Stimulated activated CD8-positive, alpha-beta memory T cell treated with anti-CD3 and anti-CD28 coated beads, Interleukin-12 subunit alpha, Interleukin-12 subunit beta, amount 100 ng/mL, for 1 hour (primary cell): Measurements from ENCODE around the gene TMEM174.

Source experiments
- DNase-seq: peaks from one replicate; pipeline ENCODE4 v3.0.0-alpha.2; 2020; ENCODE audit warnings: low read depth

Gene TMEM174

GRCh38 chr5:73153513-73153912 is 19.5 kb upstream of the TMEM174 start:
- DNase-seq = no peak

GRCh38 chr5:73154208-73155006 is 18.6 kb upstream of the TMEM174 start:
- DNase-seq = no peak

DNA sequence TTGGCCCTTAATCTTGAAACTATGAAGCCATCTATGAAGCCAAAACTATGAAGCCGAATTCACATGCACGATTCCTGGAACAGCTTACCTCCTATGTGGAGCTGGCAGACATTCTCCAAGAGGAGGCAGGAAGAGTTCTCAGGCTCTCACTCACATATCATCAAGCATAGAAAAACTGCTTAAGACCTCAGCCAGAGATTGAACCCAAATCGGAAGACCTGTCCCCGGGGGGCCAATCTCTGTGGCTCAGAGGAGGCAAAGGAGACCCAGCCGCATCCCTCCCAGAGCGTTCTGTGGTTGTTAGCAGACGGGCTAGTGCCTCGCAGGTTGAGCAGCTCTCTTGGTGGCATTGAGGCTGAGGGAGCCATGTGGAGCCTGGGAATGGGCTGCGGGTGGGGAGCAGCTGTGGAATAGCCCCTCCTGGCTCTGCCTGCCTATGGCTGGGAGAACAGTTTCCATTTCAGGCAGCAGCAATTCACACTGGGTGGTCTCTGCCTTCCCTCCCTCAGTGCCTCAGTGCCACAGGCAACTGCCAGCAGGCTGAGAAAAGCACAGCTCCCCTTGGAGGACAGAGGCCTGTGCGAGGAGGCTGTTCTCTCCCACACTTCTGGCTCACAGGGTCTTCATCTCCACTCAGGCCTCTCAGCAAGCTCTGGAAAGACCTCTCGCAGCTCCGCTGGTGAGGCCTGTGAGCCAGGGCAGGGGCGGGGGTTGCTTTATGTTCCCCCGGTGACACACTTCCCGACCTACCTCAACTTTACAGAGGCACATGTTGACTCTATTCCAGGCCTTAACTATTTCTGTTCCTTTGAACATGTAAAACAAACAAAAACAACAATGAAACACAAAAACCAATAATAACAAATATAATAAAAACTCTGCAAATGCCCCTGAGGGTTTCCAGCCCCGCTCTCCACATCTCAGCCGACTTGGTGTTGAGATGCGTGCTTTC is 17.4 kb upstream of the TMEM174 start:
- DNase-seq = no peak

DNA sequence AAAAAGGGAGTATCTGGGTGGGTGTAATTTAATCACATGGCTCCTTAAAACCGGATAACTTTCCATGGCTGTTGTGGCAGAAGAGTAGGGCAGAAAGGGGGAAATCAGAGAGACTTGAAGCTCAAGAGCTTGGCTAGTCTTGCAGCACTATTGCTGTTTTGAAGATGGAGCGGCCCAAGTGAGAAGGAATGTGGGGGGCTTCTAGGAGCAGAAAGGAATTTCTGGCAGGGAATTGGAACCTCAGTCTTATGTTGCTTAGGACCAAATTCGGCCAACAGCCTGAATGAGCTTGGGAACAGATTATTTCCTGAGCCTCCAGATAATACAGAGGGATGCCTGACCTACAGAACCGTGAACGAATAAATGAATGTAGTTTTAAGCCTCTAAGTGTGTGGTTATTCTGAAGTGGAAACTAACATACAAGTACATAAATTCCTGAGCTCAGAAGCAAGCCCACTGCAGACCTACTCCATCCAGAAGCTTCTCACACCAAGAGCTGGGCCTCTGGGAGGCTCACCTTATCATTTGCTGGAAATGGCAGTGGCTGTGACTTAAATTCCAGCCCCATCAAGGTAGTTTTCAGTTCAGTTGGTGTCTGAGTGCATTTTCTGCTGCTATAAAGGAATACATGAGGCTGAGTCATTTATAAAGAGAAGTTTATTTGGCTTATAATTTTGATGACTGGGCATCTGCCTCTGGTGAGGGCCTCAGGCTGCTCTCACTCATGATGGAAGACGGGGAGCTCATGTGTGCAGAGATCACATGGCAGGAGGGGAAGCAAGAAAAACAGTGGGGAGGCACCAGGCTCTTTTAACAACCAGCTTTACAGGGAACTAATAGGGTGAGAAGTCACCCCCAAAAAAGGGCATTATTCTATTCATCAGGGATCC is 15.3 kb upstream of the TMEM174 start:
- no peak for DNase-seq

DNA sequence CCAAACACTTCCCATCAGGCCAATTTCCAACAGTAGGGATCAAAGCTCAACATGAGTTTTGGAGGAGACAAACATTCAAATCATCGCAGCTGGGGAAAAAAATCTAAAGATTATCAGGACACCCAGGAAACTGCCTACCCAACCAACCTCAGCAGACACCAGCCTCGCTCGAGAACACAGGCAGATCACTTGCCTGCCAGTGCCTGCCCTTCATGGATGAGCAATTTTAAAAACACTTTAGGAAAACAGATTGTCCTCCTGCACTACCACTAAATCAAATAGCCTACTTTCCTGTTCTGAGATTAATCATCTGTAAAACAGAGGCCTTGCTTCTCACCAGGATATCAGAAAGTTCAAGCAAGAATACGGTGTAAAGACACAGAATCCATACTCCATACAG is 14.7 kb upstream of the TMEM174 start:
- DNase-seq = no peak

DNA sequence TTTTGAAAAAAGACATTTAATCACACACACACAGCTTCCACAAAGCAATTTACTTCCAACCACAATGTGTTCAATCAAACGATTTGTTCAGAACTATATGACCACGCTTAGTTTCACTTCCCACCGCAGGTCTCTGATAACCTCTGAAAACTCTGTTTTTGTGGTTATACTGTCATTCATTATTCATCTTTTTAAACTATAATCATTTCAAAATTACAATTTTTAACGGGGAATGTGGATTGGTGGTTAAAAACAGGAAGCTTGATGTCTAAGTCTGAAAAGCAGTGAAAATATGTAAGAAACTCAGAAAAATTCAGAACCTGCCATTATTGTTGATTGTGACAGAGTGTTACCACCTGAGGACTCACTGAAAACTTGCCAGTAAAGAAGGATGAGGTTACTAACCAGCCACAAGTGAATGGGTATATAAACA is 12.7 kb upstream of the TMEM174 start:
- DNase-seq = no peak

- no peak for DNase-seq
Measured at GRCh38 chr5:73170522-73170921, 2.5 kb upstream of the TMEM174 start.

DNA sequence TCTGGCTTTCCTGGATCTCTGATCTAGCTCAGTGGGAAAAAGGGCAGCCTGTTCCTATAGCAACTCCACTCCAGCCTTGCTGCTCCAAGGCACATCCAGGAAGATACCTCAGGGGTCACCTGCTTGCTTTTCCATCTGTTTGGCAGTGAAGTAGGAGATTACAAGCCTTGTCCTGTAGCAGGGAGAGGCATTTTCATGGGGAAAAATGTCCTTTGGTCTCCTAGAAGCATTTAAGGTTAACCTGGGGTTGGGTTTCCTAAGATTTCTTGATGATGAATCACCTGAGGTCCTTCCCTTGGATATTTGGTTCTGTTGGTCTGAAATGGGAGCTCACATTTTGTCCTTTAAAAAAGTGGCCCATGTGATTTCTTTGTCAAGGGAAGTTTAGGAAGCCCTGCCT is 1.5 kb upstream of the TMEM174 start:
- DNase-seq = no peak

GRCh38 chr5:73174100-73174815 is 1.3 kb downstream of the TMEM174 start:
- DNase-seq = no peak

DNA sequence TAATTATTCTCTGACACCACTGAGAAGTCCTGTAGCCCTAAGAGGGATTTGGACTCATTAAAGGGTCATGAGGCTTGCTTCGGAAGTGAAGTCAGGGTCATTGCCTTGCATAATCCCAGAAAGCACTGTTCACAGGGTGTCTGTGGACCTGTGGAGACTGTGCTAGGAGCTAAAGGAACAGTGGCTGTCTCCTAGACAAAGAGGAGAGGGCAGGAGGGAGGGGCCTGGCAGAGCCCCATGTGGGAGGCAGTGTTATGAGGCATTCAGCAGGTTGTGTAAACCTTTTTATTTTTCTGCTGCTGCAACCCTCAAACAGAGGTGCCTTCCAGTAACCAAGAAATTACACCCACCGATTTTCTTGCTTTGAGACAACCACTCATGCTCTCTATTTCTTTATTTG is 3.3 kb downstream of the TMEM174 start:
- no peak for DNase-seq

DNA sequence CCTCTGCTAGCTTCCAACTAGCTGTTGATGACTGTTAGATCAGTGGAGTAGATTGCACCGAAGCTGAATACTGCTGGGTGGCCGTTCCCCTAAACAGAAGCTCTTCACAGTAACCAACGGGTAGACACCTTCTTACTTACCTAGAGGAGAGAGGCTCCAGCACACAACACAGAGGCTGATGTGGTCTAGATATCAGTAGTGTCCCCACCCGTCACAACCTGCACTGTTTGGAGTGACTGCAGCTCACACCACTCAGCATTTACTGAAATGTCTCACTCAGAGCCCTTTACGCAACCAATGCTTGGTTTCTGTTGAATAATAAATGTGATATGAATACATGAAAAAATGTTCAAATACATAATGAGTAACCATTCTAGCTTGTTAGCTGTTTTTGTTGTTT is 5.3 kb downstream of the TMEM174 start:
- DNase-seq = no peak

- no peak for DNase-seq
Measured at GRCh38 chr5:73179730-73180129, 6.7 kb downstream of the TMEM174 start.

GRCh38 chr5:73180566-73180965 is 7.6 kb downstream of the TMEM174 start:
- DNase-seq = no peak

- no peak for DNase-seq
Measured at GRCh38 chr5:73182307-73182706, 9.3 kb downstream of the TMEM174 start.

DNA sequence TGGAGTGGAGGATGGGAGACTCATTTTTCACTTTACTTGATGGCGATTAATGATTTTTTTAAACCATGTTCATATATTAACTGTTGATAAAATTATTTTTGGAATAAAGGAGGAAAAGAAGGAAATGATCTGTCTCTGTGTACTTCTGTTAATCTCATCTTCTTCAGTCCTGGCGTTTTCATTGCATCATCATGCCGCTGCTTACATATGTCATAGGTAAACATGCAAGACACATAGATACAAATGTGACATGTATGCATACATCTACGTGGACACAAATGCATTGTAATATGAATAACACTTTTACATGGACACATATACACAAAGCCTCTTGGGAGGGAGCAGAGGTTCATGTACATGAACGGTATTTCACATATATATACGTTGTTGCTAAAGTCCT is 10.0 kb downstream of the TMEM174 start:
- no peak for DNase-seq

DNA sequence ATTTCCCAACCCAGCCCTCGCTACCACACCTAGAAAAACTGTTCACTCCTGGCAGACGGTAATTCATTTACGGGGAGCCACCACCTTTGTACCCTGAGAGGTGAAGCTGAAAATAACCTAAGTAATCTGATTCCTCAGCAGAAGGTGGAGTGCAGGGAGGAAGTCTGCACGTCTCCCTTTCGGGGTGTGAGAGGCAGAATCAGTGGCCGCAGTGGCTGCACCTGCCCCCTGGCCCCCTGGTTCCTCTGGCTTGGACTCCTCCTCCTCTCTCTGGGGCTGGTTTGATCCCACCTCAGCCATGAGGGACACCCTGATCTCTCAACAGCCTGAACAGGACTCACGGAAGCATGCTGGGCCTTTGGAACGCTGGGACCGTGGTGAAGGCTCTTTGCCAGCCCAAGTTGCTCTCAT is 10.5 kb downstream of the TMEM174 start:
- DNase-seq = no peak

- no peak for DNase-seq
Measured at GRCh38 chr5:73186976-73187375, 14.0 kb downstream of the TMEM174 start.

GRCh38 chr5:73188764-73189531 is 16.0 kb downstream of the TMEM174 start:
- no peak for DNase-seq

DNA sequence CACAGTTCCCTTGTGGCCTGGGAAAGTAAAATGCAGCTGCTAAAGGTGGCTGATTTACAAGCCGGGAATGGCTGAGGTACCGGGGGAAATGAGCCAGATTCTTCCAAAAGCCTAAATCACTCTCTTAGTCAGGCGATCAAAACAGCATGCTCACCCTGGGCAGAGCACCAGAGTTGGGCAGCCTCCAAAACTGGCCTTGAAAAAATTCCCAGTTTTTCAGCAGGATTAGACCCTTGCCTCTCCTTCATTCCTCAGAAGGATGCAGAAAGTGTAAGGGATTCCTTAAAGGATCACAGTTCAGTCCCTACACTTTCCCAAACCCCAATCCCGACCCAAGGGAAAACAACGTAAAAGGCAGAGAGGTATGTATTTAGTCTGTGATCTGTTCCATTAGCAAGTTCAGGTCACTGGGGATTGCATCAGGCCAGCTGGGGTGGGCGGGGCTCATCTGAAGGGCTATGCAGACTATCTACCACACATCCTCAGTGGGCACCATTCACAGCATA is 16.9 kb downstream of the TMEM174 start:
- no peak for DNase-seq

DNA sequence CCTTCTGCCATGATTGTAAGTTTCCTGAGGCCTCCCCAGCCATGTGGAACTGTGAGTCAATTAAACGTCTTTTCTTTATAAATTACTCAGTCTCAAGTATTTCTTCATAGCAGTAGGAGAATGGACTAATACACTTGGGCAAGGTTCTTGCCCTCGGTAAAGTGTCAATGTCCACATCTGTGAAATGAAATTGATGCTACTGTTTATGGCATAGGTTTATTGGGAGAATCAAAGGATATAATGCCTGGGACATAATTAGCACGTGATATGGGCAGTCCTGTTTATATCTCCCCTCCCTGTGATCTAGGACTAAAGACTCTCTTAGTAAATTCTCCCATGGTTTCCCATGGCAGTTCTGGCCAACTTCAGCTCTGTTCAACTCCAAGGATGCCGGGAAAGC is 19.4 kb downstream of the TMEM174 start:
- DNase-seq = no peak
